ENCODE results near the gene BCL2.

DNA sequence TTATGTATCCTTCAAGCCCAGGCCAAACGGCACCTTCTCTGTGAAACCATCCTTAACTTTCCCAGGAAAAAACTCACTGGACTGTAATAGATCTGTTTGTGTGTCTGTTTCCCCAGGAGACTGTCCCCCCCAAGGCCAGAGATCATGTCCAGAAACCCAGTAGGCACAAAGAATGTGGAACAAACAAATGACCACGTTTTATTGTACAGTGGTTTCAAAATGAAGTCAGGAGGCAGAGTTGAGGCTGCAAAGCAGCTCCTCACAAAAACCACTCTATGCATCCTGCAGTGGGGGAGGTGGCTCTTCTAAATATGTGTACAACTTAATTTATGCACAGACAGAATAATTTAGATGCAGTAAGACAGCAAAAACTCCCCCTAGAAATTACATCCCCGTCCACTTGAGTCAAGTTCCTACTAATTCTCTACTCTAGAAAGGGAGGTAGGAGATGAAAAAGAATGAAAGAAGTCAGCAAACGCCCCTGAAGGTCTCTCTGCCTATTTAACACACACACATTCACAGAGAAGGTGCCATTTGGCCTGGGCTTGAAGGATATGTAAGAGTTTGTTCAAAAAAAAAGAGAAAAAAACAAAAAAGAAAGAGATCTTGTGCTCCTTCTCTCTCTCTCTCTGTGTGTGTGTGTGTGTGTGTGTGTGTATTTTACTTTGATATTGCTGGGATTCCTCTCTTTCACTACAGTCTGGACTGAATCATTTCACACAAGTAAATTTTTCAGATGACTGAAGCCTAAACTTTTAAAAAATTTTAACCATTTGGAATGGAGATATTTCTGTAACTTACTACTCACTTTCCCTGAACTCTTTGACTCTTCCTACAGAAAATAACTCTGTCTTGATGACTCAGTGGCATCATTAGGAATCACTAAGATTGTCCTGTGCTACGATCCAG, 19.5 kb downstream of the BCL2 start:
- TF ChIP-seq, protein P1, sequence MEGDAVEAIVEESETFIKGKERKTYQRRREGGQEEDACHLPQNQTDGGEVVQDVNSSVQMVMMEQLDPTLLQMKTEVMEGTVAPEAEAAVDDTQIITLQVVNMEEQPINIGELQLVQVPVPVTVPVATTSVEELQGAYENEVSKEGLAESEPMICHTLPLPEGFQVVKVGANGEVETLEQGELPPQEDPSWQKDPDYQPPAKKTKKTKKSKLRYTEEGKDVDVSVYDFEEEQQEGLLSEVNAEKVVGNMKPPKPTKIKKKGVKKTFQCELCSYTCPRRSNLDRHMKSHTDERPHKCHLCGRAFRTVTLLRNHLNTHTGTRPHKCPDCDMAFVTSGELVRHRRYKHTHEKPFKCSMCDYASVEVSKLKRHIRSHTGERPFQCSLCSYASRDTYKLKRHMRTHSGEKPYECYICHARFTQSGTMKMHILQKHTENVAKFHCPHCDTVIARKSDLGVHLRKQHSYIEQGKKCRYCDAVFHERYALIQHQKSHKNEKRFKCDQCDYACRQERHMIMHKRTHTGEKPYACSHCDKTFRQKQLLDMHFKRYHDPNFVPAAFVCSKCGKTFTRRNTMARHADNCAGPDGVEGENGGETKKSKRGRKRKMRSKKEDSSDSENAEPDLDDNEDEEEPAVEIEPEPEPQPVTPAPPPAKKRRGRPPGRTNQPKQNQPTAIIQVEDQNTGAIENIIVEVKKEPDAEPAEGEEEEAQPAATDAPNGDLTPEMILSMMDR (IDR thresholded peaks at IDR 0.05), result no peak
- TF ChIP-seq EZH2phosphoT487 (IDR thresholded peaks at IDR 0.05) (no peak), EZH2 (IDR thresholded peaks at IDR 0.05) (no peak)
